ENCODE measurements around the gene OR2M2.

DNA sequence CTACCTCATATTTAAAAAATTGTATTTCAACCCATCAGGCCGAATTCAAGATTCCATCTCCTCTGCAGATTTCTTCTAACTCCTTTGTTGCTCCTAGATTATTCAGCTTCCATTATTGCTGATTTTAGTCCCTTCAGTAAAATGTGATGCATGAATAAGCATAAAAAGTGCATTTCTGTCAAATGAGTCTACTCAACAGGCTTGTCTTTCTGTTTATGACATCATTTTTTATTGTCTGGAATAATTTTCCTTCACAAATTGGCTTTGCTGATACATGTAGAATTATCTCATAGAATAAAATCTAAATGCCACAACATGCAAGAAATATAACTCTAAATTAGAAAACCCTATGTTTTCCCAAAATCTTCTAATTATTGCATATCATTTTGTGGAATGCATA is 31.3 kb upstream of the OR2M2 start:
- TF ChIP-seq, protein P1, sequence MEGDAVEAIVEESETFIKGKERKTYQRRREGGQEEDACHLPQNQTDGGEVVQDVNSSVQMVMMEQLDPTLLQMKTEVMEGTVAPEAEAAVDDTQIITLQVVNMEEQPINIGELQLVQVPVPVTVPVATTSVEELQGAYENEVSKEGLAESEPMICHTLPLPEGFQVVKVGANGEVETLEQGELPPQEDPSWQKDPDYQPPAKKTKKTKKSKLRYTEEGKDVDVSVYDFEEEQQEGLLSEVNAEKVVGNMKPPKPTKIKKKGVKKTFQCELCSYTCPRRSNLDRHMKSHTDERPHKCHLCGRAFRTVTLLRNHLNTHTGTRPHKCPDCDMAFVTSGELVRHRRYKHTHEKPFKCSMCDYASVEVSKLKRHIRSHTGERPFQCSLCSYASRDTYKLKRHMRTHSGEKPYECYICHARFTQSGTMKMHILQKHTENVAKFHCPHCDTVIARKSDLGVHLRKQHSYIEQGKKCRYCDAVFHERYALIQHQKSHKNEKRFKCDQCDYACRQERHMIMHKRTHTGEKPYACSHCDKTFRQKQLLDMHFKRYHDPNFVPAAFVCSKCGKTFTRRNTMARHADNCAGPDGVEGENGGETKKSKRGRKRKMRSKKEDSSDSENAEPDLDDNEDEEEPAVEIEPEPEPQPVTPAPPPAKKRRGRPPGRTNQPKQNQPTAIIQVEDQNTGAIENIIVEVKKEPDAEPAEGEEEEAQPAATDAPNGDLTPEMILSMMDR (IDR thresholded peaks at IDR 0.05), result no peak
- TF ChIP-seq POLR2A (IDR thresholded peaks at IDR 0.05), result no peak
- TF ChIP-seq POLR2AphosphoS5 (IDR thresholded peaks at IDR 0.05), result no peak
